ENCODE measurements around the gene METAP1D. TPM values are rescaled to one million over a fixed set of nuclear protein-coding genes. Genes with fewer than 3 reads are reported as not detected.

METAP1D gene
- total and polyA plus RNA-seq, 2 donors (not counting 3 experiments of a cell fraction or from before 2014, with no cell fraction given): 4.2 to 8.1 TPM

GRCh38 chr2:172013396-172013795 lies 13.6 kb downstream of the METAP1D start:
- Histone ChIP-seq H2AFZ (ENCODE audit: low read depth, low read length) (no peak overlapping the region), H3K79me2 (ENCODE audit: control insufficient read depth, insufficient read depth, low read length) (no peaks in the 10 kb centered on the region), H4K20me1 (replicated peaks; ENCODE audit: control insufficient read depth, extremely low read depth, insufficient read depth, low read length) (no peaks in the 10 kb centered on the region), H3K9ac (replicated peaks; ENCODE audit: extremely low read depth, insufficient read depth, low read length) (no peak overlapping the region), H3K27ac (ENCODE audit: insufficient read depth, low read depth, low read length) (no peak overlapping the region), H3K9me1 (replicated peaks; ENCODE audit: control insufficient read depth, extremely low read depth, insufficient read depth, low read length) (no peaks in the 10 kb centered on the region), H3K9me3 (replicated peaks; ENCODE audit: control insufficient read depth, insufficient read depth, low read length) (no peaks in the 10 kb centered on the region), H3K4me2 (ENCODE audit: insufficient read depth, low read length) (no peak overlapping the region), H3K4me1 (ENCODE audit: control insufficient read depth, extremely low read depth, insufficient read depth, low read length) (no peaks in the 10 kb centered on the region), H3K36me3 (ENCODE audit: control insufficient read depth in 2 of 2, extremely low read depth in 1 of 2, insufficient read depth in 2 of 2, low read length in 2 of 2) (no peaks in the 10 kb centered on the region), H3K4me3 (replicated peaks in 1 of 3; ENCODE audit: insufficient read depth in 1 of 3, low read depth in 1 of 3, low read length in 3 of 3) (no peak overlapping the region), H3K27me3 (ENCODE audit: control insufficient read depth in 2 of 2, insufficient read depth in 2 of 2, low read length in 2 of 2) (no peaks in the 10 kb centered on the region)
- DNase-seq (ENCODE audit: low read depth, low spot score) (no peak), FAIRE-seq (no peak)
- TF ChIP-seq POLR2AphosphoS5 (IDR thresholded peaks at IDR 0.05; ENCODE audit: insufficient read depth, low read depth, low read length) (no peak), MYC (IDR thresholded peaks at IDR 0.05; ENCODE audit: low read depth, low read length) (no peak), GATA2 (IDR thresholded peaks at IDR 0.05; ENCODE audit: insufficient read depth, insufficient read length, low read depth, low read length) (no peak), CTCF (IDR thresholded peaks at IDR 0.05; ENCODE audit: extremely low read depth in 1 of 2, insufficient read depth in 1 of 2, low read depth in 1 of 2, low read length in 2 of 2) (no peak), EZH2 (IDR thresholded peaks at IDR 0.05; ENCODE audit: borderline replicate concordance, low read depth, low read length, severe bottlenecking) (no peak), POLR2A (IDR thresholded peaks at IDR 0.05; ENCODE audit: low read depth, low read length) (no peak), JUN (IDR thresholded peaks at IDR 0.05; ENCODE audit: borderline replicate concordance, insufficient read depth, insufficient read length, low read depth) (no peak), MAX (IDR thresholded peaks at IDR 0.05; ENCODE audit: insufficient read depth, insufficient read length) (no peak), FOS (IDR thresholded peaks at IDR 0.05; ENCODE audit: borderline replicate concordance, insufficient read depth, low read length) (no peak)
- BruUV-seq (replicated peaks): no TSS peak
- intact Hi-C loops (cut with micrococcal nuclease) (no loop called here), dilution Hi-C loops (cut with MboI; ENCODE audit: extremely low pct_ligation_motif_present, low sequenced_read_pairs) (no loop called here)
- ChIA-PET POLR2A (no interaction called here), CTCF (interaction anchor here (1.2 kb wide), 1 partner anchor 8 kb away, joined by 4 read pairs; no protein-coding TSS in a partner anchor)

Measured in endothelial cell of umbilical vein (primary cell).